Activated CD8-positive, alpha-beta memory T cell treated with anti-CD3 and anti-CD28 coated beads, Interleukin-2, amount 10 ng/mL, durations not matched to agents 7 days and 5 days (primary cell): Measurements from ENCODE around the gene OR5C1. TPM values are rescaled to one million over a fixed set of nuclear protein-coding genes. Genes with fewer than 3 reads are reported as not detected.
A peak's percentile ranks its signal among the peaks of the same experiment; 100 is the strongest.
"Not testable (repeated sequence)": the region's sequence is repeated elsewhere in the genome, so short reads cannot be mapped to it uniquely, and the experiment has no call there.

Source experiments
- ATAC-seq: fragments of 150-1000 bp; cut with Tn5 transposase; one replicate; pipeline ENCODE4 v1.10.0; 2021; ENCODE audit warnings: moderate library complexity
- CTCF ChIA-PET: fragments of 350-600 bp; sonication (Branson Sonifier 250); formaldehyde crosslinking; loops from one replicate; lab custom pipeline; 2021; ENCODE audit warnings: antibody characterized with exemption; lab: Charles Lee
- DNase-seq: peaks from one replicate; pipeline ENCODE4 v3.0.0-alpha.2; 2020
- H3K27ac Mint-ChIP-seq: one replicate; pipeline ENCODE4 v1.8.0; 2021; ENCODE audit warnings: mild to moderate bottlenecking, mixed read lengths
- H3K27me3 Mint-ChIP-seq: one replicate; pipeline ENCODE4 v1.8.0; 2021; ENCODE audit warnings: mixed read lengths
- H3K36me3 Mint-ChIP-seq: one replicate; pipeline ENCODE4 v1.8.0; 2021; ENCODE audit warnings: mild to moderate bottlenecking, mixed read lengths
- H3K4me1 Mint-ChIP-seq: one replicate; pipeline ENCODE4 v1.8.0; 2021; ENCODE audit warnings: mixed read lengths
- H3K4me3 Mint-ChIP-seq: one replicate; pipeline ENCODE4 v1.8.0; 2021; ENCODE audit warnings: mild to moderate bottlenecking, moderate library complexity, mixed read lengths
- H3K9me3 Mint-ChIP-seq: one replicate; pipeline ENCODE4 v1.8.0; 2022; ENCODE audit warnings: low read depth, mixed read lengths
- total RNA-seq, 2 experiments: library from RNA; stranded (reverse); gene quantifications; one replicate each; pipeline ENCODE4 v1.2.3, GENCODE V29; 2021

The OR5C1 gene
- total RNA-seq, 2 experiments from 2014 or later = not detected

GRCh38 chr9:122797316-122798063 lies 8.8 kb downstream of the OR5C1 start:
- Mint-ChIP-seq H3K4me3 (no peak overlapping the region), H3K27me3 (no peaks in the 10 kb centered on the region), H3K36me3 (no peaks in the 10 kb centered on the region), H3K9me3 (no peaks in the 10 kb centered on the region), H3K27ac (no peak overlapping the region), H3K4me1 (no peaks in the 10 kb centered on the region)
- ATAC-seq = no peak
- DNase-seq = no peak
- CTCF ChIA-PET = no interaction called here

- Mint-ChIP-seq H3K4me1 (no peaks in the 10 kb centered on the region), H3K27ac (no peak within 1 kb of the TSS), H3K9me3 (peaks cover under 1% of the 10 kb centered on the region), H3K27me3 (no peaks in the 10 kb centered on the region), H3K36me3 (peaks cover under 1% of the 10 kb centered on the region), H3K4me3 (no peak within 1 kb of the TSS)
- CTCF ChIA-PET = no interaction called here
- DNase-seq = no peak
- ATAC-seq = no peak
Observed at GRCh38 chr9:122800066-122801060, 11.6 kb downstream of the OR5C1 start, which contains the start of gene OR1K1. TSS of gene OR1K1 (plus strand) at chr9:122800123. CDS start at chr9:122800123, 0 bp downstream.

GRCh38 chr9:122806661-122807060 lies 17.9 kb downstream of the OR5C1 start:
- H3K4me3 Mint-ChIP-seq = no peak overlapping the region
- peaks cover 11% of the 10 kb centered on the region for H3K9me3 Mint-ChIP-seq
- peaks cover 14% of the 10 kb centered on the region for H3K36me3 Mint-ChIP-seq
- peak; percentile 21 for ATAC-seq
- no peak for DNase-seq
- CTCF ChIA-PET = interaction anchor here (0.9 to 3.0 kb wide), 3 partner anchors 308 to 682 kb away, joined by 3 to 17 read pairs (median 15); no protein-coding TSS in a partner anchor
- H3K27me3 Mint-ChIP-seq = no peaks in the 10 kb centered on the region
- peaks cover 29% of the 10 kb centered on the region for H3K4me1 Mint-ChIP-seq
- H3K27ac Mint-ChIP-seq = peak overlapping the region; percentile 2

- Mint-ChIP-seq H3K9me3 (peaks cover 11% of the 10 kb centered on the region), H3K27ac (peak overlapping the region; percentile 79), H3K27me3 (no peaks in the 10 kb centered on the region), H3K4me3 (no peak overlapping the region), H3K4me1 (peaks cover 29% of the 10 kb centered on the region), H3K36me3 (peaks cover 14% of the 10 kb centered on the region)
- CTCF ChIA-PET = interaction anchor here (0.9 to 3.0 kb wide), 6 partner anchors 299 to 682 kb away, joined by 3 to 17 read pairs (median 7); no protein-coding TSS in a partner anchor
- DNase-seq (peak; percentile 79), ATAC-seq (peak; percentile 59)
Observed at GRCh38 chr9:122807271-122807900, 18.7 kb downstream of the OR5C1 start.

GRCh38 chr9:122808141-122808540 lies 19.4 kb downstream of the OR5C1 start:
- ATAC-seq = peak; percentile 38
- Mint-ChIP-seq H3K4me3 (no peak overlapping the region), H3K27ac (peak overlapping the region; percentile 34), H3K9me3 (peaks cover 11% of the 10 kb centered on the region), H3K27me3 (no peaks in the 10 kb centered on the region), H3K36me3 (peaks cover 14% of the 10 kb centered on the region), H3K4me1 (peaks cover 29% of the 10 kb centered on the region)
- CTCF ChIA-PET = interaction anchor here (0.6 to 3.0 kb wide), 12 partner anchors 9 to 709 kb away, joined by 3 to 17 read pairs (median 4); partner anchors contain the start of gene PDCL
- peak; percentile 46 for DNase-seq

GRCh38 chr9:122809261-122809660 lies 20.5 kb downstream of the OR5C1 start:
- not testable (repeated sequence) for ATAC-seq, DNase-seq, H3K27me3 Mint-ChIP-seq, H3K27ac Mint-ChIP-seq, H3K4me3 Mint-ChIP-seq
- peaks cover 14% of the 10 kb centered on the region for H3K36me3 Mint-ChIP-seq
- peaks cover 11% of the 10 kb centered on the region for H3K9me3 Mint-ChIP-seq
- peaks cover 29% of the 10 kb centered on the region for H3K4me1 Mint-ChIP-seq
- CTCF ChIA-PET = interaction anchor here (0.9 to 3.0 kb wide), 6 partner anchors 8 to 710 kb away, joined by 4 to 15 read pairs (median 6); partner anchors contain the start of gene PDCL

GRCh38 chr9:122810306-122810946 lies 21.7 kb downstream of the OR5C1 start:
- no peaks in the 10 kb centered on the region for H3K27me3 Mint-ChIP-seq
- H3K4me1 Mint-ChIP-seq = peaks cover 30% of the 10 kb centered on the region
- H3K4me3 Mint-ChIP-seq = no peak overlapping the region
- peaks cover 10% of the 10 kb centered on the region for H3K9me3 Mint-ChIP-seq
- CTCF ChIA-PET = interaction anchor here (1.0 to 3.1 kb wide), 11 partner anchors 12 to 718 kb away, joined by 3 to 14 read pairs (median 6); no protein-coding TSS in a partner anchor
- H3K27ac Mint-ChIP-seq = no peak overlapping the region
- H3K36me3 Mint-ChIP-seq = peaks cover 14% of the 10 kb centered on the region
- peak; percentile 67 for ATAC-seq
- DNase-seq = peak; percentile 83

GRCh38 chr9:122812736-122813135 lies 24.0 kb downstream of the OR5C1 start:
- DNase-seq (no peak), ATAC-seq (no peak)
- CTCF ChIA-PET = interaction anchor here (0.7 to 3.1 kb wide), 3 partner anchors 314 to 688 kb away, joined by 3 to 14 read pairs (median 14); no protein-coding TSS in a partner anchor
- Mint-ChIP-seq H3K27ac (no peak overlapping the region), H3K4me1 (peaks cover 29% of the 10 kb centered on the region), H3K36me3 (peaks cover 11% of the 10 kb centered on the region), H3K9me3 (no peaks in the 10 kb centered on the region), H3K4me3 (no peak overlapping the region), H3K27me3 (no peaks in the 10 kb centered on the region)

- DNase-seq = no peak
- Mint-ChIP-seq H3K27me3 (no peaks in the 10 kb centered on the region), H3K9me3 (no peaks in the 10 kb centered on the region), H3K27ac (no peak overlapping the region), H3K4me1 (peaks cover 13% of the 10 kb centered on the region), H3K4me3 (no peak overlapping the region), H3K36me3 (peaks cover 13% of the 10 kb centered on the region)
- CTCF ChIA-PET = no interaction called here
- ATAC-seq = no peak
Observed at GRCh38 chr9:122814545-122814944, 25.8 kb downstream of the OR5C1 start.

- H3K27ac Mint-ChIP-seq = no peak overlapping the region
- H3K27me3 Mint-ChIP-seq = no peaks in the 10 kb centered on the region
- peaks cover 19% of the 10 kb centered on the region for H3K36me3 Mint-ChIP-seq
- CTCF ChIA-PET = interaction anchor here (1.3 to 1.5 kb wide), 2 partner anchors 12 to 351 kb away, joined by 3 to 6 read pairs; partner anchors contain the start of gene PDCL
- no peak for DNase-seq
- no peak overlapping the region for H3K4me3 Mint-ChIP-seq
- no peaks in the 10 kb centered on the region for H3K9me3 Mint-ChIP-seq
- no peak for ATAC-seq
- H3K4me1 Mint-ChIP-seq = peaks cover 16% of the 10 kb centered on the region
Observed at GRCh38 chr9:122815544-122815943, 26.8 kb downstream of the OR5C1 start.

GRCh38 chr9:122816163-122816867 lies 27.6 kb downstream of the OR5C1 start:
- no peaks in the 10 kb centered on the region for H3K27me3 Mint-ChIP-seq
- H3K4me1 Mint-ChIP-seq = peaks cover 16% of the 10 kb centered on the region
- DNase-seq (peak; percentile 71), ATAC-seq (peak; percentile 88)
- no peaks in the 10 kb centered on the region for H3K9me3 Mint-ChIP-seq
- peaks cover 22% of the 10 kb centered on the region for H3K36me3 Mint-ChIP-seq
- CTCF ChIA-PET = interaction anchor here (0.9 to 1.5 kb wide), 4 partner anchors 12 to 352 kb away, joined by 3 to 6 read pairs (median 4); partner anchors contain the start of gene PDCL
- peak overlapping the region; percentile 84 for H3K27ac Mint-ChIP-seq
- peak overlapping the region; percentile 27 for H3K4me3 Mint-ChIP-seq
